ENCODE data around the gene ARAP2.

Gene ARAP2

GRCh38 chr4:36290641-36291040 is 46.3 kb upstream of the ARAP2 start:
- no peaks in the 10 kb centered on the region for H3K36me3 ChIP-seq (ENCODE audit: insufficient read depth, low read length)
- no peaks in the 10 kb centered on the region for H3F3A ChIP-seq (ENCODE audit: insufficient read depth, low read length)
- H3K4me2 ChIP-seq (ENCODE audit: low read length) = no peak overlapping the region
- TF ChIP-seq, protein P1, sequence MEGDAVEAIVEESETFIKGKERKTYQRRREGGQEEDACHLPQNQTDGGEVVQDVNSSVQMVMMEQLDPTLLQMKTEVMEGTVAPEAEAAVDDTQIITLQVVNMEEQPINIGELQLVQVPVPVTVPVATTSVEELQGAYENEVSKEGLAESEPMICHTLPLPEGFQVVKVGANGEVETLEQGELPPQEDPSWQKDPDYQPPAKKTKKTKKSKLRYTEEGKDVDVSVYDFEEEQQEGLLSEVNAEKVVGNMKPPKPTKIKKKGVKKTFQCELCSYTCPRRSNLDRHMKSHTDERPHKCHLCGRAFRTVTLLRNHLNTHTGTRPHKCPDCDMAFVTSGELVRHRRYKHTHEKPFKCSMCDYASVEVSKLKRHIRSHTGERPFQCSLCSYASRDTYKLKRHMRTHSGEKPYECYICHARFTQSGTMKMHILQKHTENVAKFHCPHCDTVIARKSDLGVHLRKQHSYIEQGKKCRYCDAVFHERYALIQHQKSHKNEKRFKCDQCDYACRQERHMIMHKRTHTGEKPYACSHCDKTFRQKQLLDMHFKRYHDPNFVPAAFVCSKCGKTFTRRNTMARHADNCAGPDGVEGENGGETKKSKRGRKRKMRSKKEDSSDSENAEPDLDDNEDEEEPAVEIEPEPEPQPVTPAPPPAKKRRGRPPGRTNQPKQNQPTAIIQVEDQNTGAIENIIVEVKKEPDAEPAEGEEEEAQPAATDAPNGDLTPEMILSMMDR (IDR thresholded peaks at IDR 0.05; ENCODE audit: low read length) = no peak
- no peak for TF ChIP-seq EZH2 (IDR thresholded peaks at IDR 0.05; ENCODE audit: borderline replicate concordance, low read length)
- H4K20me1 ChIP-seq (ENCODE audit: insufficient read depth, low read length) = no peaks in the 10 kb centered on the region
- no peaks in the 10 kb centered on the region for H3K9me2 ChIP-seq (ENCODE audit: low read depth, low read length)
- H3K27ac ChIP-seq (ENCODE audit: low read depth, low read length, poor library complexity, severe bottlenecking) = no peak overlapping the region
- no peaks in the 10 kb centered on the region for H3K79me2 ChIP-seq (ENCODE audit: insufficient read depth, low read length)
- peaks cover 29% of the 10 kb centered on the region for H3K4me1 ChIP-seq (ENCODE audit: insufficient read depth, low read length, severe bottlenecking)
- no peaks in the 10 kb centered on the region for H3K27me3 ChIP-seq (ENCODE audit: insufficient read depth, low read length)
- H3K9ac ChIP-seq (ENCODE audit: low read length) = no peak overlapping the region
- no peaks in the 10 kb centered on the region for H3K9me3 ChIP-seq (ENCODE audit: low read length)
- no peak overlapping the region for H3K4me3 ChIP-seq (ENCODE audit: low read depth, low read length, poor library complexity, severe bottlenecking)
- no peak overlapping the region for H2AFZ ChIP-seq (ENCODE audit: low read length)

DNA sequence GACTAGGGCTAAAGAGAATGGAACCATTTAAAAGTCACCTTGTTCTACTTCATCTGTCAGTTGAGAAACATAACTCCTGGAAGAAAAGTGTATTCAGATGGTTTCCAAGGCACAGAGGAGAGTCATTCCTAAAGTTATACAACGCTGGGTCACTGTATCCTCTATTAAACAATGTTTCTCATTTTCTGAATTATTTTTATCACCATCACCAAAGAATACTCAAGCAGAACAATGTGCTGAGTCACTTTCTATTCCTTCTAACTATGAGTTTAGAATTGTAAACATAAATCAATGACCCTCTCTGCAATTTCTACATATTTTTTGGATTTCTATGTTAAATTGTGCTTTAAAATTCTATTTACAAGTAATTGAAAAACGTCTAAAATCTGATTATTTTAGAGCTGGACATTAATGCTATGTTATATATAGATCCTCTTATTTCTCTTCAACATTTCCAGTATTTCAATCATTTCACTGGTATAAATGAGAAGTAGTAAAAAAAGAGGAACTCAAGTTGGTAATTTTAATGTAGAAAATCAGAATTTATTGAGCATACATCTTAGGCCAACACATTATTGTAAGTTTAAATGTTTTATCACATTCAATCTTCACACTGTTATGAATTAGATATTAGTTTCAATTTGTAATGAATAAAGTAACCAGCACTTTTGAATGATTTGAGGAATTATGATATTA is 44.6 kb upstream of the ARAP2 start:
- H3K9me3 ChIP-seq (ENCODE audit: low read length) = no peaks in the 10 kb centered on the region
- no peak overlapping the region for H2AFZ ChIP-seq (ENCODE audit: low read length)
- H3K27ac ChIP-seq (ENCODE audit: low read depth, low read length, poor library complexity, severe bottlenecking) = no peak overlapping the region
- no peaks in the 10 kb centered on the region for H3F3A ChIP-seq (ENCODE audit: insufficient read depth, low read length)
- H3K4me3 ChIP-seq (ENCODE audit: low read depth, low read length, poor library complexity, severe bottlenecking) = no peak overlapping the region
- no peak overlapping the region for H3K4me2 ChIP-seq (ENCODE audit: low read length)
- H3K9ac ChIP-seq (ENCODE audit: low read length) = no peak overlapping the region
- H3K27me3 ChIP-seq (ENCODE audit: insufficient read depth, low read length) = no peaks in the 10 kb centered on the region
- TF ChIP-seq EZH2 (IDR thresholded peaks at IDR 0.05; ENCODE audit: borderline replicate concordance, low read length) = no peak
- TF ChIP-seq, protein P1 (IDR thresholded peaks at IDR 0.05; ENCODE audit: low read length) = no peak
- H3K4me1 ChIP-seq (ENCODE audit: insufficient read depth, low read length, severe bottlenecking) = peaks cover 43% of the 10 kb centered on the region
- H4K20me1 ChIP-seq (ENCODE audit: insufficient read depth, low read length) = no peaks in the 10 kb centered on the region
- H3K36me3 ChIP-seq (ENCODE audit: insufficient read depth, low read length) = no peaks in the 10 kb centered on the region
- no peaks in the 10 kb centered on the region for H3K79me2 ChIP-seq (ENCODE audit: insufficient read depth, low read length)
- H3K9me2 ChIP-seq (ENCODE audit: low read depth, low read length) = no peaks in the 10 kb centered on the region

- peak overlapping the region; percentile 57; the same call in 1 of the 2 replicates for H2AFZ ChIP-seq (ENCODE audit: low read length)
These were observed 42.2 kb upstream of the ARAP2 start for GRCh38 chr4:36286481-36286871.

More at GRCh38 chr4:36286481-36286871, 42.2 kb upstream of the ARAP2 start:
- H3K36me3 ChIP-seq (ENCODE audit: insufficient read depth, low read length) = no peaks in the 10 kb centered on the region
- H3K4me2 ChIP-seq (ENCODE audit: low read length) = no peak overlapping the region
- H3K27me3 ChIP-seq (ENCODE audit: insufficient read depth, low read length) = no peaks in the 10 kb centered on the region
- no peaks in the 10 kb centered on the region for H3F3A ChIP-seq (ENCODE audit: insufficient read depth, low read length)
- no peaks in the 10 kb centered on the region for H4K20me1 ChIP-seq (ENCODE audit: insufficient read depth, low read length)
- peak overlapping the region; percentile 17 for H3K27ac ChIP-seq (ENCODE audit: low read depth, low read length, poor library complexity, severe bottlenecking)
- TF ChIP-seq, protein P1 (IDR thresholded peaks at IDR 0.05; ENCODE audit: low read length) = no peak
- no peak for TF ChIP-seq EZH2 (IDR thresholded peaks at IDR 0.05; ENCODE audit: borderline replicate concordance, low read length)
- peaks cover 45% of the 10 kb centered on the region for H3K4me1 ChIP-seq (ENCODE audit: insufficient read depth, low read length, severe bottlenecking)
- no peaks in the 10 kb centered on the region for H3K79me2 ChIP-seq (ENCODE audit: insufficient read depth, low read length)
- H3K4me3 ChIP-seq (ENCODE audit: low read depth, low read length, poor library complexity, severe bottlenecking) = no peak overlapping the region
- H3K9ac ChIP-seq (ENCODE audit: low read length) = no peak overlapping the region
- no peaks in the 10 kb centered on the region for H3K9me3 ChIP-seq (ENCODE audit: low read length)
- H3K9me2 ChIP-seq (ENCODE audit: low read depth, low read length) = no peaks in the 10 kb centered on the region
